GM18909 (cell line): ENCODE results near the gene TBC1D4.
A peak's percentile ranks its signal among the peaks of the same experiment; 100 is the strongest.
"Not testable (repeated sequence)": the region's sequence is repeated elsewhere in the genome, so short reads cannot be mapped to it uniquely, and the experiment has no call there.

ENCODE experiments used
- ATAC-seq: cut with Tn5 transposase; IDR thresholded peaks from one replicate; pipeline ENCODE4 v1.9.1; 2021; ENCODE audit warnings: mild to moderate bottlenecking; ENCODE audit not compliant: unreplicated experiment, poor library complexity

TBC1D4 gene

DNA sequence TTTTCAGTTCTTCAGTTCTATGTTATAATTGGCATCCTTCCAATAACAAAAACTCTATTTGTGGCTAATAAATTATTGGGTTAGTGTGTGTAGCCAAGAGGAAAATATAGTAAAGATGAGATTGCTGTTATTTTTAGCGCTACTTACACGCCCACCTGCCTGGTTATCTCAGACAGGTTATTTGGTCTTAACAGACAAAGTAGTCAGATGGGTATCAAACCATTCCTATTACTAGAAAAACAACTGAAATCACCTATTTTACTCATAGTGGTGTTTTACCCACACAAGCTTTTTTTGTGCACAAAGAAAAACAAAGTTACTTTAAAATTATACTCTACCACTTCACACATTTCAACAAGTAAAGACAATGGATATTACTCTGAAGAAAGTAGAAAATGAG is 151.2 kb downstream of the TBC1D4 start:
- ATAC-seq: no peak

DNA sequence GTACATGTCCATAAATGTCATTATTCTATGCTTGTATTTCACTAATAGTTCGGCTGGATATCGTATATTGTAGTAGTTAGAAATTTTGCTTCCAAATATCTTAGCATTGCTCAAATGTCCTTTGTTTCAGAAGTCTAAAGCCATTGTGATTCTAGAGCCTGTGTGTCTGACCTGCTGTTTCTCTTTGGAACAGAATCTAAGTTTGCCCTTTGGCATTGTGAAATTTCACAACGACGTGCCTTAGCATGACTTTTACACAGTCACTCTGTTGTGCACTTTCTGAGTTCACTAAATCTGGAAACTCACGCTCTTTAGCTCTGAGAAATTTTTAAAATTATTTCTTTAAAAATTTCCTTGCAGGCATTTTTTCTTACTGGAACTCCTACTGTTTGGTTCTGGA is 152.2 kb downstream of the TBC1D4 start:
- ATAC-seq: no peak

DNA sequence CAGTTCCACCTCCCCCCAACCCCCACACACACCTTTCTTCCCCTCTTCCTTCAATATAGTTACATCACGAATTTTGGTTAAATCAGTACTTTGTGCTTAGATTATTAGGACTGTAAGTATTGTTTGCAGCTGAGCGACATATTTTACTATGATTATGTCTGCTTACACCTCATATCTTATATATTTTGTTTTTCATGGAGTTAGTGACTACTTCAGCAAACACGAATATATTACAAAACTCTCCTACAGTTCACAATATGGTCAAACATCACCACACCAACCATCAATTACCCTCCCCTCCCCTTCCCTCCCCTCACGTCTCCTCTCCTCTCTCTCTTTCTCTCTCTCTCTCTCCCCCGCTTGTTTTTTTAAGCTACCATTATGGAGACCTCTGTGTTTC is 152.9 kb downstream of the TBC1D4 start:
- no peak for ATAC-seq

DNA sequence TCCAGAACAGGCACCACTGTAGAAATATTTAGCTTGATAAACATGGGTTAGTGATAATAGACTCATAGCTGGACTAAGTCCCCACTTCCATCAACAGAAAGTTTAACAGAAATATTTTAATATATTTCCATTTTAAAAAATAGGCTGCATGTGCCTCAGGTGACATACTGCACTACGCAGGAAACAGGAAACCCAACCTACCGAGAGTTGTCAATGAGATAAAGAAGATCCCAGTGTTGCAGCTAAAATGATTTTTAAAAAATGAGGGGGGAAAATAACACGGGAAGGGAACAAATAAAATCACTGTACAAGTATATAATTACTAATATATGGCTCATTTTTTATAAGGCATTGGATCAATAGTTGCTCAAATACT is 154.8 kb downstream of the TBC1D4 start:
- ATAC-seq: peak; percentile 2

DNA sequence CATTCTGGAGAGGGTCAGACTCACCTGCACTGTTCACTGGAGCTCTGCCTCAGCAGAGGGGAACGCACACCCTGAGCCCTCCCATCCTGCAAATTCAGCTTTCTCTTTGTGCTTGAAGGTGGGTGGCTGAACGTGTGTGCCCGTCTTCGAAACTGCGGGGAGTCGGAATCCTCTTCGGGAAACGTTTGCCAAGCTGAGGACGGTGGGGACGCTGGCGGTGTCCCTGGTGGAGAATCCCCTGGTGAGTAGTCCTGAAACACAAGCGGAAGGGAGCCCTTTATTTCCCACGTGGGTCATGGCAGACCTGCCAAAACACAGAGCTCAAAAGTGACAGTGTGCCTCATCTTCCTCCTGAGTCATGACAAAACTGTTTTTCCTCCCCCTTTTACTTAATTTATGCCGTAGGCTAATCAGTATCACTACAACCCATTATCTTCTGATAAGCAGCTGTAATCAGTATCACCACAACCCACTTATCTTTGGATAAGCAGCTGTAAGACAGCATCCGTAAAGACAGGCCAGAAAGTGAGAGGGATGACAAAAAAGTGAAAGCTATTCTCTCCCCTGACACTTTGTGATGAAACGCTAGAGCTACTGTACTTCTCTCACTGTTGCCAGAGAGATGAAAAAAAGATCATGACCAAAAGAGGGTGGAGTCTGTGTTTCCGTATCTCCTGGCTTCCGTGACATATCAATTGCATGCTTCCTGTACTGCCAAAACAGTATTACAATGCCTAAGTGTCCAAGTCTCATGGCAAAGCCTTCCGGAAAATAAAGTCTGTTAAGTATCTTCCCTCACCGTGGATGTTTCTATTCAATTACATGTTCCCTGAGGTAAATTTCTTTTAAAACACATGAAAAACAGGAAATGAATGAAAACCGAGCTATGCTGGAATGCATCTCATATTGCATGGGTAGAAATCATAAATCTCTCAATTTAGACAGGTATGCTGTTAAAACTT is 155.5 kb downstream of the TBC1D4 start:
- ATAC-seq: peak; percentile 97

DNA sequence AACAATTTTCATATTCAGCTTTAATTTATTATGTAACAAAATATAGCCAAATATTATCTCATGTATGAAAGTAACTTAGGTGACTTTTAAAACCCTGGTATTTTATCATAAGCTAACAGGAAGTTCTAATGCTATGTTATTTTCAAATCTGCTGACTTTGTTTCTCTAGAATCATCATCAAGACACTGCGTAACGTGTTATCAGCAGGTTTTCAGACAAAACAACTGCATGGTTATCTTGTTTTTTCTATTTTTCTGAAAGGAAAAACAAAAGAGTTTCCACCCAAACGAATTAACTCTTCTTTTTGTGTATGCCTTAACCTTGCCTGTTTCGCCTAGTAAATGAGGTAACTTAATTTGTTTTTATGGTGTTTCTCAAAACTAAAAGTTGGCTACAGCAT is 156.3 kb downstream of the TBC1D4 start:
- no peak for ATAC-seq

DNA sequence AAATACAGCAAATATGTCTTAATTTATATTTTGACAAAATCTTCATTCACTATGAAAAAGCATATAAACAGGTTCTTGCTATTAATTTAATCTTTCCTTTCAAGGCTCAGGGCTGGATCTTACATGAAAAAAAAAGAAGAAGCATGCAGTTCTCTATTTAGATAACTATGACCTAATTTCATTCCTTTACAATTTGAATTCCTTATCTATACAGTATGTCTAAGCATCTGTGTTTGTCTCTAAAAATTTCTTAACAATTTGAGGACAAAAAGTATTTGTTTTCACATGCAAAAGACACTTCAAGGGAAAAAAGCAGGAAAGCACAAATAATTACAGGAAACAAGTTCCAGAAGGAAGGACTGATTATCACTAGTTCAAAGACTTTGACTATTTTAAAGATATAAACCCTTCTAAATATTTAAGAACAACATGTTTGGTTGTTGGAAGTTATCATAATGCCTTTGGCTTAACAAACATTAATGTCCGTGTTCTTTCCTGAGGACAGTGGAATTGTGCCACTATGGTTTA is 157.5 kb downstream of the TBC1D4 start:
- ATAC-seq: no peak

DNA sequence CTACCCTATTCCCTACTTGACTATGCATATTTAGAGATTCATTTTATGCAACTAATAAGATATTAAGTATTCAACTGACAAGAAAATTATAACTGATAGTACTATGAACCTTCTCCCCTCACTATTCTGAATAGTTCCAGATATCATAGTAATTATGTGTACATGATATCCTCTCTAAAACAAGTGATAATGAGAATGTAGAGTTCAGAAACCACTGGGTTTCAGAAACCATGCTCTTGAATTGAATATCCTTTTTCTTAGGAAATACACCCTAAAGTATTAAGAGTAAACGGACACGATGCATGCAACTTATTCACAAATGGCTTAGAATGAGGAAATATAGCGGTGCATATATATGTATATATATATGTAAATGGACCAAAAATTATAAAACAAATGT is 160.9 kb downstream of the TBC1D4 start:
- ATAC-seq: no peak

DNA sequence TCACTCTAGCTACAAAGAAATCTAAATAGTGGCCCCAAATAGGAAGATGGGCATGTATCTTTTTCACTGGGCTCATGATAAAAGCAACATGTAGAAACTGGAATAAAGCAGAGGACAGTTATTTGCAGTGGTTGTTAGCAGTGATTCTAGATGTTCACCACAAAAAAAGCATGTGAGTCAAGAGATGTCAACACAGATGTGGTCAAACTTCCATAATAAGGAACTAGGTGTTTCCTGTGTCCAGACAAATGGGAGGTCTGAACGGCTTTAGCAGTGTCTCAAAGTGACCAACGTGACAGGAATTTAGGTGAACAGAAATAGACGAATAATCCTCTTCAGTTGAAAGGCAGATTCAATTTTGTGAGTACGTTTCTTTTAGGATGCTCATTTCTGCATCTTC is 162.7 kb downstream of the TBC1D4 start:
- no peak for ATAC-seq

DNA sequence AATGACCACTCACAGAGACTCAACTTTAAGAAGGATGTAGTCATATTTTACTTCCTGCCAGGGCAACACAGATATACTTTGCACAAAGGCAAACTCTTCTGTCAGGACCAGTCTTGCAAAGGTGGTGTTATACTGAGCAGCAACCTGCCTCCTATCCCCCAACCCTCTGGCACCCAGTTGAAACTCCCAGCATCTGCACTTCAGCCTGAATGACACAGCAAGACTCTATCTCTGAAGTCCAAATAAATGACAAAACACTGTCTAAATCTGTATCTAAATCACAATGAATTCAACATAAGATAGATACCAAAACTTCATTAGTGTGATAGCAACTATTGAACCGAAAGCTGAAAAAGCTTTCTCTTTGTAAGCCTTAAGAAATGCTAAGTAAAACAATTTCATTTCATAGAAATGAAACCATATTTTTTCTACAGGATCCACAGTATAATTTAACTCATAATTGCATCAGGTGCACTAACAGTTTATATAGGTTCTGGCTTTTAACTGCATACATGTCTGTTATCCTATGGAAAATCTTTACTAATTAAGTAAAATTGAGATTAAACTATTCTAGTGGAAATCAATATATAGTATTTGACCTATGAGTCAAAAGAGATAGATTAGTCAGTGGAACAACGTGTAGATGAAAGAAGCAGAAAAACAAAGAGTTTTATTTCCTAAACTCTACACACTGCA is 163.7 kb downstream of the TBC1D4 start:
- no peak for ATAC-seq

DNA sequence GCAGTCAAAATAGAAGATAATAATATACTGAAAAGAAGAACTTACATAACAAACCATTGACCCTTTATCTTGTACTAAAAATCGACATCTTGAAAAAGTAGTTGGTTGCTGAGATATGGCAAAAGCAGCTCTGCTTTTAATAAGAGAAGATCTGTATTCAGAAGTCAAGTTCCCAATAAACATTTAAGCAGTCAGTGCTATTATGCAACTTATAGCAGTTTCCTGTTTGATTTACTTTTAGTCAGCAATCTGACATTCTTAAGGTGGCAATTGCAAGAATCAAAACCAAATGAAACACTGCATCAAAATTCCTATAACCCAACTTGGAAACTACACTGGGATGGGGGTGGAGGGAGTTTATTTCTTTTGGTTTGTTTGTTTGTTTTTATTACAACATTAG is 165.5 kb downstream of the TBC1D4 start:
- no peak for ATAC-seq

DNA sequence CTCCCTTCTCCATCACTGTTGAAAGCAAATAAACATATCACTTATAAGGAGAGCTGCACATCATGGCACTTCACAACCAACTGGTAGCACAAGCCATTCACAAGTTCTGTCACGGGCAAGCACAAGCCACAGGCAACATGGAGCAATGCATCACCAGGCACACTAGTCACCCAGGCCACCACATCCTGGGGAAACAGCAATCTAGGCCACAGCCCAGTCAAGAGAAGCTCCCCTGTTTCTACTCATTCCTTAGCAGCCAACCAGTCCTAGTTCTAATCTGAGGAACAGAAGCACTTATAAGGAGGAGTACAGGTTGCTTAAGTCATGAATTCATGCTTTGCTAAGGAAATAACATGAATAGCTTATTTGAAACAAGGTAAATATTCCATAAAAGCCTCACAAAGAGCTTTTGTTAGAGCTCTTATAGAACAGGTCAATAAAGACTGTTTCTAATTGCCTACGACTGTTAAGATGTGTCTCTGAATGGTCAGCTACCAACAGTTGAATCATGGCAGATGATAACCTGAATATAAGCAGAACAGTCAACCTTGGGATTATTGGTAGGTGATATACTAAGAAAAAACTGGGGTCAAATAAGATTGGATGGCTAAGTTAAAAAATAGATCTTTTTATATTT is 169.0 kb downstream of the TBC1D4 start:
- ATAC-seq: peak; percentile 68

DNA sequence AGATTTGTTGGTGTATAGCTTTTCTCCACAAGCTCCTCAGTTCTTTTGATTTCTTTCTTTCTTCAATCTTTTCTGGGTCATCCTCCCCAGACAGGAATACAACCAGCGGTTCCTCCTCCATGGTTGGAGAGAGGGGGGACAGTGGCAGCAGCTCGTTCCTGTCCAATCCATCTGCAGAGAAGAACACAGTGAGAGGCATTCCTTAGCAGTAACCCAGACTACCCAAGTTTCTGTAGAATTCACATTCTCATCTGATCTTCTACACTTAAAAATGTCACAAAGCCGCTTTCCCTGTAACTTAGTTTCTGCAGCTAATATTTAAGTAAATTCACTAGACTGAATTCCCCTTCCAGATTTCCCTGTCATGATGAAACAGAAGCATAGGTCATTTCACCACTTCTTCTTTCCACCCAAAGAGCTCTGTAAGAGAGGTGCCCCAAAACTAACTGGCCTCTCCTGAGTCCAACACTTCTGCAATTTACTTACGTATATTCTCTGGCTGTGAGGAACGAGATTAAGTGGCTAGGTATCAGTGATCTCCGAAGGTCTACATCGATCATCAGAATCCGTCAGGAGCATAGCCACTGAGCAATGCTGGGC is 171.9 kb downstream of the TBC1D4 start:
- ATAC-seq: no peak

DNA sequence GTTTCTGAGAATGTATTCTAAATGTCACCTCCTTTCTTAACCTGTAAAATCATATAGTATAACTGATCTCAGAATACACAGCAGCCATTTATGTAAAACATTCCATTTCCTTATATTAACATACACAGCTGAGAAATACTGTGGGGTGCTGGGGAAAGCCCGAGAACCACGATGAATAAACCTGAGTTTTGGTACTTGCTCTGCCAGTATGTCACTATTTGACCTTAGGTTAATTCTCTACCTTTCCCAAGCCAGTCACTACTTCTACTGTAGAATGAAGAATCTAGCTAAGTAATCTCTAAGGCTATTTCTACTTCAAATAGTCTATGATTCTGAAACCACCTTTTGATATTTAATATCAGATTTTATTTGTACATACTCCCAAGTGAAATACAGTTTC is 173.7 kb downstream of the TBC1D4 start:
- ATAC-seq: peak; percentile 48

DNA sequence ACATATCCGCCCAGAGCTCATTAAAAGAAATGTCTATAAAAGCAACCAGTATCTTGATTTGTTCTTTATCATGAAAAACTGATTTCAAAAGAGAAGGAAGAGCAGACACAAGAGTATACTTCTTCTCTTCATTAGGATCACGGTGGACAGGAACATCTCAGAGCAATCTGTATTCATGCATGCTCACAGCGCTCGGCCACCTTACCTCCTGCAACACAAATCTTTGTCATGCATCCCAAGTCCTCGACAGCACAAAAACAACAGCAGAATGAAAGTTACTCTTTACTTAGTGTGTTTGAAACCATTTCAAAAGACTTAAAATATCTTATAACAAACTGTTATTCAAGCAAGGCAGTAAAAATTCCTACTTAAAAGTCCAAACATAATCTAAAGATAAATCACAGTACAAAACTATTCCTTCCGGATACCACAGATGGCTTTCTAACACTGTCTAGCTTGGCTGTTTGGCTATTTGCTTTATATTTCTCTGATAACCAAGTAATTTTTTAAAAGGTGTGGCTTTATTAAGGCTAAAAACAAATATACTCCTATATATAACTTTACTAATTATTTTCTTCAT is 174.5 kb downstream of the TBC1D4 start:
- no peak for ATAC-seq

DNA sequence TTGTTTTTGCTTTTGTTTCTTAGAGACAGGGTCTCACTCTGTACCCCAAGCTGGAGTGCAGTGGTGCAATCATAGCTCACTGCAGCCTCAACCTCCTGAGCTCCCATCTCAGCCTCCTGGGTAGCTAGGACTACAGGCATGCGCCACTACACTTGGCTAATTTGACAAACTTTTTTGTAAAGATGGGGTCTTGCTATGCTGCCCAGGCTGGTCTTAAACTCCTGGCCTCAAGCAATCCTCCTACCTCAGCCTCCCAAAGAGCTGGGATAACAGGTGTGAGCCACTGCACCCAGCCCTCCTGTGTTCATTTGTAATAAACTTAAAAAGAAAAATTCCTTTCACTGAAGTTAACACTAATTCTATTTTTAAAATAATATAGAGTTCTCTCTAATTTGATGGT is 175.0 kb downstream of the TBC1D4 start:
- not testable (repeated sequence) for ATAC-seq

DNA sequence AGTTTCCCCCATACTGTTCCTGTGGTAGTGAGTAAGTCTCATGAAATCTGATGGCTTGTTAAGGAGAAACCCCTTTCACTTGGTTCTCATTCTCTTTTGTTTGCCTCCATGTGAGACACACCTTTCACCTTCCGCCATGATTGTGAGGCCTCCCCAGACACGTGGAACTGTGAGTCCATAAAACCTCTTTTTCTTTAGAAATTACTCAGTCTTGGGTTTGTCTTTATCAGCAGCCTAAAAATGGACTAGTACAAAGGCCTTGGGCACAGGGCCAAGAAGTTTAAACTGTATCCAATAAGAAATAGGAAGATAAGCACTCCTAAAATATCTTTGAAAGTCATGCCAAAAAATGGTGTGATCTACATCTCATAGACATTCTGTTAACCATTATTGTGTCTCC is 176.9 kb downstream of the TBC1D4 start:
- ATAC-seq: no peak

DNA sequence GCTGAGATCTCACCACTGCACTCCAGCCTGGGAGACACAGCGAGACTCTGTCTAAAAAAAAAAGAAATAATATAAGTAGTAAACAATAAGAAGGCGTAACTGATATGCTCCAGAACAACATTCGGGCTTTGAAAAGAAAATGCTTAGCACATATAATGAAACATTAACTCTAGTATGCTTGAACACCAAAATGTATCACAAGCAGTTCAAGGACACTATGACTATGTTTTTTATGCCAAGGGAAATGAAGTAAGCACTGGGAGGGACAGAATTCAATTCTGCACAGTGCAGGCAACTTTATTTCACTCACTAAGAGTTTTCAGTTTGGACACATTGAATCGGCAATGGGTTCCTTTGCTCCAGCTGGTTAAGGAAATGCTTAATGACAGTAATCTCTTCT is 178.7 kb downstream of the TBC1D4 start:
- ATAC-seq: no peak

DNA sequence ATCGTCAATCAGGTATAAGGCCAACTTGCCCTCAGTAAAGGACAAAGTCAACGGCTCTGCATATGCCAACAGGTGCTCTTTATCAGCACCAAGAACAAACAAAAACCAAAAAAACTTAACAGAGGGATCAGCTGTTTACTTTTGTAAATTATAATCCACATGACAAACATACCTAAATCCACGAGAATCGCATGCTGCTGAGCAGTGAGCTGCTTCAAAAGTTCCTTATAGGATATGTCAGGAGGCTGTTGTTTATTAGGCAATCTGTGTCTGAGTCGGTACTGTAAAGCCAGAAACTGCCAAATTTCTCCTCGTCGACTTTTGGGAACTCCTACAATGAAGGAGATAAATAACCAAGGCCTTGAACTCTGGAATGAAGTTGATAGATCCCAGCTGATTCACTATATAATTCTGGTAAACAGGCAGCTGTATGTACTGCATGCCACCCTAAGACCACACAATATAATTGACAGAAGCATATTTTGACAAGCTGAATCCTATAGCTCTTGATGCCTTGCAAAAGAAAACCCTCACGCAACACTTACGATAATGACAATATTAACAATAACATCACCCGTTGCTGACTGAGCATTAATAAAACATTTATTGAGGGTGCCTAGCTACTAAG is 179.8 kb downstream of the TBC1D4 start:
- no peak for ATAC-seq
